H9 (cell line): Measurements from ENCODE around the gene WHAMM. TPM values are rescaled to one million over a fixed set of nuclear protein-coding genes. Genes with fewer than 3 reads are reported as not detected.

Source experiments
- DNase-seq: peaks from one replicate; pipeline ENCODE4 v3.0.0-alpha.2; 2017
- H2AFZ ChIP-seq: one replicate; pipeline ENCODE4 v1.6.1; 2013; ENCODE audit warnings: mild to moderate bottlenecking, low read length, control low read depth, moderate library complexity
- H2AK5ac ChIP-seq: 2 replicates; pipeline ENCODE4 v1.6.1; 2013; ENCODE audit warnings: low read length, control low read depth, mixed read lengths; ENCODE audit not compliant: insufficient read length
- H2BK120ac ChIP-seq: one replicate; pipeline ENCODE4 v1.6.1; 2013; ENCODE audit warnings: low read depth, mild to moderate bottlenecking, low read length, control low read depth, inconsistent platforms; ENCODE audit not compliant: poor library complexity, severe bottlenecking
- H2BK12ac ChIP-seq: 2 replicates; pipeline ENCODE4 v1.6.1; 2013; ENCODE audit warnings: low read length, control low read depth, mixed read lengths, low read depth; ENCODE audit not compliant: insufficient read length
- H2BK15ac ChIP-seq: 2 replicates; pipeline ENCODE4 v1.6.1; 2013; ENCODE audit warnings: low read depth, low read length, control low read depth
- H2BK20ac ChIP-seq: one replicate; pipeline ENCODE4 v1.6.1; 2013; ENCODE audit warnings: low read depth, mild to moderate bottlenecking, low read length, control low read depth, inconsistent platforms; ENCODE audit not compliant: poor library complexity, severe bottlenecking
- H2BK5ac ChIP-seq: 2 replicates; pipeline ENCODE4 v1.6.1; 2013; ENCODE audit warnings: low read length, control low read depth, mixed read lengths; ENCODE audit not compliant: insufficient read length
- H3K14ac ChIP-seq: 2 replicates; pipeline ENCODE4 v1.6.1; 2013; ENCODE audit warnings: low read length, control low read depth; ENCODE audit not compliant: insufficient read depth
- H3K18ac ChIP-seq: 2 replicates; pipeline ENCODE4 v1.6.1; 2013; ENCODE audit warnings: low read depth, mild to moderate bottlenecking, mixed read lengths, low read length, control low read depth; ENCODE audit not compliant: insufficient read length
- H3K23ac ChIP-seq: 2 replicates; pipeline ENCODE4 v1.6.1; 2013; ENCODE audit warnings: low read length, control low read depth, mixed read lengths, low read depth; ENCODE audit not compliant: insufficient read length
- H3K23me2 ChIP-seq: 2 replicates; pipeline ENCODE4 v1.6.1; 2013; ENCODE audit warnings: low read depth, mild to moderate bottlenecking, mixed read lengths, low read length, control low read depth; ENCODE audit not compliant: insufficient read length, poor library complexity, severe bottlenecking
- H3K27ac ChIP-seq: 2 replicates; pipeline ENCODE4 v1.5.1; 2013; ENCODE audit warnings: low read length, control low read depth, mixed read lengths, low read depth; ENCODE audit not compliant: insufficient read length
- H3K27me3 ChIP-seq: 2 replicates; pipeline ENCODE4 v1.6.1; 2013; ENCODE audit warnings: low read length, control low read depth, inconsistent platforms; ENCODE audit not compliant: insufficient read depth
- H3K4ac ChIP-seq: 2 replicates; pipeline ENCODE4 v1.6.1; 2013; ENCODE audit warnings: low read depth, mild to moderate bottlenecking, control low read depth, inconsistent platforms, low read length, moderate library complexity
- H3K4me1 ChIP-seq: 2 replicates; pipeline ENCODE4 v1.6.1; 2013; ENCODE audit warnings: low read length, control low read depth, inconsistent platforms; ENCODE audit not compliant: insufficient read depth
- H3K4me2 ChIP-seq: 2 replicates; pipeline ENCODE4 v1.6.1; 2013; ENCODE audit warnings: low read length, control low read depth, mixed read lengths; ENCODE audit not compliant: insufficient read length, insufficient read depth
- H3K56ac ChIP-seq: 2 replicates; pipeline ENCODE4 v1.6.1; 2013; ENCODE audit warnings: low read depth, mild to moderate bottlenecking, mixed read lengths, low read length, control low read depth; ENCODE audit not compliant: insufficient read length
- H3K79me1 ChIP-seq: 2 replicates; pipeline ENCODE4 v1.6.1; 2013; ENCODE audit warnings: low read depth, mild to moderate bottlenecking, moderate library complexity, low read length, control low read depth, inconsistent platforms; ENCODE audit not compliant: insufficient read depth, poor library complexity, severe bottlenecking
- H3K79me2 ChIP-seq: 2 replicates; pipeline ENCODE4 v1.6.1; 2013; ENCODE audit warnings: low read length, control low read depth, inconsistent platforms; ENCODE audit not compliant: insufficient read depth
- H3K9ac ChIP-seq: 2 replicates; pipeline ENCODE4 v1.6.1; 2013; ENCODE audit warnings: low read length, control low read depth, mixed read lengths; ENCODE audit not compliant: insufficient read length; ENCODE audit errors: extremely low read depth
- H3K9me3 ChIP-seq: one replicate; pipeline ENCODE4 v1.6.1; 2013; ENCODE audit warnings: low read depth, low read length, inconsistent platforms; ENCODE audit not compliant: control insufficient read depth
- H3T11ph ChIP-seq: one replicate; pipeline ENCODE4 v1.6.1; 2013; ENCODE audit warnings: mild to moderate bottlenecking, low read length, control low read depth, inconsistent platforms
- H4K20me1 ChIP-seq: one replicate; pipeline ENCODE4 v1.6.1; 2013; ENCODE audit not compliant: control insufficient read depth, insufficient read length, insufficient read depth
- H4K5ac ChIP-seq: 2 replicates; pipeline ENCODE4 v1.6.1; 2013; ENCODE audit warnings: low read depth, mild to moderate bottlenecking, mixed read lengths, low read length, control low read depth; ENCODE audit not compliant: insufficient read length
- H4K8ac ChIP-seq: replicated peaks from 2 replicates; pipeline ENCODE4 v1.6.1; 2013; ENCODE audit warnings: low read length, control low read depth, mixed read lengths, low read depth; ENCODE audit not compliant: insufficient read length
- H4K91ac ChIP-seq: 2 replicates; pipeline ENCODE4 v1.6.1; 2013; ENCODE audit warnings: low read depth, mild to moderate bottlenecking, moderate library complexity, mixed read lengths, low read length, control low read depth; ENCODE audit not compliant: insufficient read length
- H3K27ac Mint-ChIP-seq, 3 experiments: 2 replicates in 2 of 3; 3 replicates in 1 of 3; pipeline ENCODE4 v1.8.0; 2020 to 2021; ENCODE audit warnings: mixed read lengths in 3 of 3, mild to moderate bottlenecking in 1 of 3, moderate library complexity in 1 of 3
- H3K27me3 Mint-ChIP-seq: 2 replicates; pipeline ENCODE4 v1.8.0; 2021; ENCODE audit warnings: low read depth, mild to moderate bottlenecking, moderate library complexity, mixed read lengths
- H3K36me3 Mint-ChIP-seq, 3 experiments: 2 replicates in 2 of 3; 3 replicates in 1 of 3; pipeline ENCODE4 v1.8.0; 2020 to 2021; ENCODE audit warnings: low read depth in 3 of 3, mixed read lengths in 3 of 3; ENCODE audit not compliant: insufficient read depth in 1 of 3
- H3K4me1 Mint-ChIP-seq, 2 experiments: 2 replicates each; pipeline ENCODE4 v1.8.0; 2020; ENCODE audit warnings: mixed read lengths in 2 of 2
- H3K4me3 Mint-ChIP-seq, 2 experiments: 2 replicates in 1 of 2; 3 replicates in 1 of 2; pipeline ENCODE4 v1.8.0; 2020 to 2021; ENCODE audit warnings: mild to moderate bottlenecking in 2 of 2, mixed read lengths in 2 of 2, moderate library complexity in 1 of 2
- H3K9me3 Mint-ChIP-seq, 2 experiments: 2 replicates in 1 of 2; 3 replicates in 1 of 2; pipeline ENCODE4 v1.8.0; 2020; ENCODE audit warnings: mild to moderate bottlenecking in 2 of 2, mixed read lengths in 2 of 2, moderate library complexity in 1 of 2
- WGBS: extraction: QIAGEN DNeasy Blood & Tissue Kit; methylation state at CpG from one replicate; pipeline ENCODE4 v1.1.7; 2013; ENCODE audit warnings: missing lambda C conversion rate, low lambda C conversion rate, mixed read lengths; ENCODE audit not compliant: insufficient read length; ENCODE audit errors: extremely low coverage; 5-methylcytosine and 5-hydroxymethylcytosine counted together
- total RNA-seq: library from RNA; stranded (reverse); gene quantifications from 2 replicates; pipeline ENCODE4 v1.2.1, GENCODE V29; 2021
- TF ChIP-seq, protein P1 (sequence below): fragments of 200-600 bp; sonication (generic); conservative IDR thresholded peaks from 3 replicates; pipeline ENCODE4 v1.8.0; 2021; ENCODE audit warnings: antibody characterized with exemption, mild to moderate bottlenecking

WHAMM gene
- total RNA-seq, 1 experiment from 2014 or later: 3.0 TPM

DNA sequence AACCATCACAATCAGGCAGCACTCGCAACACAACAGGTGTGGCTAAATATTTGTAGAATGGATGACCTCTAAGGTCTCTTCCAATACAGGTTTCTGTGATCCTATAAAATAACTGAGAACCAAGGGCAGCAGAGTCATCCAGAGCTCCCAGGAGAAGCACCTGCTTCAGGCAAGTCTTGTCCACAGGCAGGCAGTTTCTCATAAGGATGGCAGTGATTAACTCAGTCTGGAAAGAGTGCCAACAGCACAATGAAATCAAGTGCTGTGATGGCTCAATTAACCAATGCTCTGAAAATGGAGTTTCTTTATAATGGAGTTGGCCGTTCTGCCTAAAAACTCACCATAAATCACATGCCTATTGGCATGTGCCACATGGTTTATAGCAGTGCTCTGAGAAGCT, 72.3 kb downstream of the WHAMM start:
- no peaks in the 10 kb centered on the region for H3K79me2 ChIP-seq
- peaks cover 2% of the 10 kb centered on the region; the same call in 1 of the 2 replicates for H3K27me3 Mint-ChIP-seq

More for the DNA sequence above, 72.3 kb downstream of the WHAMM start:
- H3K23ac ChIP-seq: no peak overlapping the region
- no peak overlapping the region for H3K9ac ChIP-seq
- no peaks in the 10 kb centered on the region for H4K20me1 ChIP-seq
- no peaks in the 10 kb centered on the region for H3K9me3 ChIP-seq
- no peak overlapping the region for H2BK5ac ChIP-seq
- no peak overlapping the region for H2BK20ac ChIP-seq
- H2BK120ac ChIP-seq: no peak overlapping the region
- H3K18ac ChIP-seq: no peak overlapping the region
- TF ChIP-seq, protein P1, sequence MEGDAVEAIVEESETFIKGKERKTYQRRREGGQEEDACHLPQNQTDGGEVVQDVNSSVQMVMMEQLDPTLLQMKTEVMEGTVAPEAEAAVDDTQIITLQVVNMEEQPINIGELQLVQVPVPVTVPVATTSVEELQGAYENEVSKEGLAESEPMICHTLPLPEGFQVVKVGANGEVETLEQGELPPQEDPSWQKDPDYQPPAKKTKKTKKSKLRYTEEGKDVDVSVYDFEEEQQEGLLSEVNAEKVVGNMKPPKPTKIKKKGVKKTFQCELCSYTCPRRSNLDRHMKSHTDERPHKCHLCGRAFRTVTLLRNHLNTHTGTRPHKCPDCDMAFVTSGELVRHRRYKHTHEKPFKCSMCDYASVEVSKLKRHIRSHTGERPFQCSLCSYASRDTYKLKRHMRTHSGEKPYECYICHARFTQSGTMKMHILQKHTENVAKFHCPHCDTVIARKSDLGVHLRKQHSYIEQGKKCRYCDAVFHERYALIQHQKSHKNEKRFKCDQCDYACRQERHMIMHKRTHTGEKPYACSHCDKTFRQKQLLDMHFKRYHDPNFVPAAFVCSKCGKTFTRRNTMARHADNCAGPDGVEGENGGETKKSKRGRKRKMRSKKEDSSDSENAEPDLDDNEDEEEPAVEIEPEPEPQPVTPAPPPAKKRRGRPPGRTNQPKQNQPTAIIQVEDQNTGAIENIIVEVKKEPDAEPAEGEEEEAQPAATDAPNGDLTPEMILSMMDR: no peak
- no peak overlapping the region for H3K4me2 ChIP-seq
- H4K91ac ChIP-seq: no peak overlapping the region
- no peak overlapping the region for H3K4ac ChIP-seq
- no peak overlapping the region for H2BK12ac ChIP-seq
- no peaks in the 10 kb centered on the region for H3K27me3 ChIP-seq
- no peak overlapping the region for H3K56ac ChIP-seq
- Mint-ChIP-seq H3K36me3 (no peaks in the 10 kb centered on the region), H3K4me1 (peaks cover 0 to 12% of the 10 kb centered on the region in 2 experiments; a peak in 3 of 4 replicates), H3K27ac (no peak overlapping the region), H3K4me3 (no peak overlapping the region), H3K9me3 (no peaks in the 10 kb centered on the region)
- no peak overlapping the region for H4K8ac ChIP-seq
- no peak overlapping the region for H4K5ac ChIP-seq
- no peaks in the 10 kb centered on the region for H3K4me1 ChIP-seq
- no peaks in the 10 kb centered on the region for H3K79me1 ChIP-seq
- no peak for DNase-seq
- H3T11ph ChIP-seq: no peak overlapping the region
- no peak overlapping the region for H3K14ac ChIP-seq
- H2BK15ac ChIP-seq: no peak overlapping the region
- no peaks in the 10 kb centered on the region for H3K23me2 ChIP-seq
- WGBS: no CpG with 5 or more reads among the region's 2 CpGs
- no peak overlapping the region for H3K27ac ChIP-seq
- H2AK5ac ChIP-seq: no peak overlapping the region
- H2AFZ ChIP-seq: no peak overlapping the region
